Measurements from ENCODE around the gene LNPK.
"Not testable (repeated sequence)": the region's sequence is repeated elsewhere in the genome, so short reads cannot be mapped to it uniquely, and the experiment has no call there.

The LNPK gene

GRCh38 chr2:175964195-175964594 lies 37.9 kb downstream of the LNPK start:
- Histone ChIP-seq H3K4me1 (ENCODE audit: control insufficient read depth, insufficient read depth, low read length) (no peaks in the 10 kb centered on the region), H3K9ac (ENCODE audit: low read length) (no peak overlapping the region), H3K36me3 (ENCODE audit: control insufficient read depth, insufficient read depth, low read length) (no peaks in the 10 kb centered on the region), H3K9me3 (ENCODE audit: control insufficient read depth, low read length) (no peaks in the 10 kb centered on the region), H3K27me3 (ENCODE audit: control insufficient read depth, insufficient read depth, low read length) (no peaks in the 10 kb centered on the region), H3K4me3 (ENCODE audit: low read length) (no peak overlapping the region)

GRCh38 chr2:175963171-175963570 lies 38.9 kb downstream of the LNPK start:
- H3K4me3 ChIP-seq (ENCODE audit: low read length); H3K36me3 ChIP-seq (ENCODE audit: control insufficient read depth, insufficient read depth, low read length); H3K4me1 ChIP-seq (ENCODE audit: control insufficient read depth, insufficient read depth, low read length); H3K27me3 ChIP-seq (ENCODE audit: control insufficient read depth, insufficient read depth, low read length); H3K9ac ChIP-seq (ENCODE audit: low read length); H3K9me3 ChIP-seq (ENCODE audit: control insufficient read depth, low read length): not testable (repeated sequence)

- Histone ChIP-seq H3K9me3 (ENCODE audit: control insufficient read depth, low read length) (no peaks in the 10 kb centered on the region), H3K36me3 (ENCODE audit: control insufficient read depth, insufficient read depth, low read length) (no peaks in the 10 kb centered on the region)
Observed at GRCh38 chr2:175957845-175958244, 44.2 kb downstream of the LNPK start.

GRCh38 chr2:175955136-175955535 lies 46.9 kb downstream of the LNPK start:
- Histone ChIP-seq H3K27me3 (ENCODE audit: control insufficient read depth, insufficient read depth, low read length) (no peaks in the 10 kb centered on the region), H3K9me3 (ENCODE audit: control insufficient read depth, low read length) (no peaks in the 10 kb centered on the region), H3K9ac (ENCODE audit: low read length) (no peak overlapping the region), H3K4me1 (ENCODE audit: control insufficient read depth, insufficient read depth, low read length) (no peaks in the 10 kb centered on the region), H3K4me3 (ENCODE audit: low read length) (no peak overlapping the region), H3K36me3 (ENCODE audit: control insufficient read depth, insufficient read depth, low read length) (no peaks in the 10 kb centered on the region)

More at GRCh38 chr2:175957845-175958244, 44.2 kb downstream of the LNPK start:
- Histone ChIP-seq H3K27me3 (ENCODE audit: control insufficient read depth, insufficient read depth, low read length) (no peaks in the 10 kb centered on the region), H3K9ac (ENCODE audit: low read length) (no peak overlapping the region), H3K4me1 (ENCODE audit: control insufficient read depth, insufficient read depth, low read length) (no peaks in the 10 kb centered on the region), H3K4me3 (ENCODE audit: low read length) (no peak overlapping the region)

GRCh38 chr2:175950512-175950911 lies 51.6 kb downstream of the LNPK start:
- no peaks in the 10 kb centered on the region for H3K9me3 ChIP-seq (ENCODE audit: control insufficient read depth, low read length)
- H3K4me1 ChIP-seq (ENCODE audit: control insufficient read depth, insufficient read depth, low read length), result no peaks in the 10 kb centered on the region
- H3K9ac ChIP-seq (ENCODE audit: low read length), result no peak overlapping the region
- no peaks in the 10 kb centered on the region for H3K36me3 ChIP-seq (ENCODE audit: control insufficient read depth, insufficient read depth, low read length)
- no peak overlapping the region for H3K4me3 ChIP-seq (ENCODE audit: low read length)
- no peaks in the 10 kb centered on the region for H3K27me3 ChIP-seq (ENCODE audit: control insufficient read depth, insufficient read depth, low read length)

GRCh38 chr2:175948191-175948590 lies 53.9 kb downstream of the LNPK start:
- Histone ChIP-seq H3K36me3 (ENCODE audit: control insufficient read depth, insufficient read depth, low read length) (no peaks in the 10 kb centered on the region), H3K27me3 (ENCODE audit: control insufficient read depth, insufficient read depth, low read length) (no peaks in the 10 kb centered on the region), H3K4me3 (ENCODE audit: low read length) (no peak overlapping the region), H3K4me1 (ENCODE audit: control insufficient read depth, insufficient read depth, low read length) (no peaks in the 10 kb centered on the region), H3K9ac (ENCODE audit: low read length) (no peak overlapping the region), H3K9me3 (ENCODE audit: control insufficient read depth, low read length) (no peaks in the 10 kb centered on the region)

- H3K36me3 ChIP-seq (ENCODE audit: control insufficient read depth, insufficient read depth, low read length), result no peaks in the 10 kb centered on the region
Observed at GRCh38 chr2:175947073-175947472, 55.0 kb downstream of the LNPK start.

GRCh38 chr2:175941699-175942098 lies 60.4 kb downstream of the LNPK start:
- H3K9me3 ChIP-seq (ENCODE audit: control insufficient read depth, low read length), result no peaks in the 10 kb centered on the region
- no peaks in the 10 kb centered on the region for H3K36me3 ChIP-seq (ENCODE audit: control insufficient read depth, insufficient read depth, low read length)
- no peaks in the 10 kb centered on the region for H3K27me3 ChIP-seq (ENCODE audit: control insufficient read depth, insufficient read depth, low read length)
- H3K4me1 ChIP-seq (ENCODE audit: control insufficient read depth, insufficient read depth, low read length), result no peaks in the 10 kb centered on the region
- no peak overlapping the region for H3K4me3 ChIP-seq (ENCODE audit: low read length)
- no peak overlapping the region for H3K9ac ChIP-seq (ENCODE audit: low read length)

More at GRCh38 chr2:175947073-175947472, 55.0 kb downstream of the LNPK start:
- H3K9ac ChIP-seq (ENCODE audit: low read length), result no peak overlapping the region
- no peaks in the 10 kb centered on the region for H3K27me3 ChIP-seq (ENCODE audit: control insufficient read depth, insufficient read depth, low read length)
- H3K9me3 ChIP-seq (ENCODE audit: control insufficient read depth, low read length), result no peaks in the 10 kb centered on the region
- no peak overlapping the region for H3K4me3 ChIP-seq (ENCODE audit: low read length)
- H3K4me1 ChIP-seq (ENCODE audit: control insufficient read depth, insufficient read depth, low read length), result no peaks in the 10 kb centered on the region

- Histone ChIP-seq H3K4me3 (ENCODE audit: low read length) (no peak overlapping the region), H3K9me3 (ENCODE audit: control insufficient read depth, low read length) (no peaks in the 10 kb centered on the region), H3K36me3 (ENCODE audit: control insufficient read depth, insufficient read depth, low read length) (no peaks in the 10 kb centered on the region), H3K4me1 (ENCODE audit: control insufficient read depth, insufficient read depth, low read length) (no peaks in the 10 kb centered on the region), H3K27me3 (ENCODE audit: control insufficient read depth, insufficient read depth, low read length) (no peaks in the 10 kb centered on the region), H3K9ac (ENCODE audit: low read length) (no peak overlapping the region)
Observed at GRCh38 chr2:175937216-175937615, 64.9 kb downstream of the LNPK start.

GRCh38 chr2:175935289-175936181 lies 66.5 kb downstream of the LNPK start:
- no peaks in the 10 kb centered on the region for H3K27me3 ChIP-seq (ENCODE audit: control insufficient read depth, insufficient read depth, low read length)
- H3K9ac ChIP-seq (ENCODE audit: low read length), result no peak overlapping the region
- peaks cover 5% of the 10 kb centered on the region for H3K4me1 ChIP-seq (ENCODE audit: control insufficient read depth, insufficient read depth, low read length)
- no peaks in the 10 kb centered on the region for H3K36me3 ChIP-seq (ENCODE audit: control insufficient read depth, insufficient read depth, low read length)
- H3K4me3 ChIP-seq (ENCODE audit: low read length), result no peak overlapping the region
- H3K9me3 ChIP-seq (ENCODE audit: control insufficient read depth, low read length), result no peaks in the 10 kb centered on the region

GRCh38 chr2:175932675-175933074 lies 69.4 kb downstream of the LNPK start:
- H3K4me1 ChIP-seq (ENCODE audit: control insufficient read depth, insufficient read depth, low read length), result peaks cover 11% of the 10 kb centered on the region
- H3K36me3 ChIP-seq (ENCODE audit: control insufficient read depth, insufficient read depth, low read length), result no peaks in the 10 kb centered on the region
- no peaks in the 10 kb centered on the region for H3K9me3 ChIP-seq (ENCODE audit: control insufficient read depth, low read length)
- H3K9ac ChIP-seq (ENCODE audit: low read length), result no peak overlapping the region
- no peak overlapping the region for H3K4me3 ChIP-seq (ENCODE audit: low read length)
- no peaks in the 10 kb centered on the region for H3K27me3 ChIP-seq (ENCODE audit: control insufficient read depth, insufficient read depth, low read length)

- H3K36me3 ChIP-seq (ENCODE audit: control insufficient read depth, insufficient read depth, low read length), result no peaks in the 10 kb centered on the region
- no peaks in the 10 kb centered on the region for H3K9me3 ChIP-seq (ENCODE audit: control insufficient read depth, low read length)
- H3K4me3 ChIP-seq (ENCODE audit: low read length), result no peak overlapping the region
- H3K9ac ChIP-seq (ENCODE audit: low read length), result no peak overlapping the region
- no peaks in the 10 kb centered on the region for H3K27me3 ChIP-seq (ENCODE audit: control insufficient read depth, insufficient read depth, low read length)
- peaks cover 11% of the 10 kb centered on the region for H3K4me1 ChIP-seq (ENCODE audit: control insufficient read depth, insufficient read depth, low read length)
Observed at GRCh38 chr2:175931805-175932204, 70.3 kb downstream of the LNPK start.

All from mucosa of stomach (tissue), 1 donor.